ENCODE results near the gene TTC38. TPM values are rescaled to one million over a fixed set of nuclear protein-coding genes. Genes with fewer than 3 reads are reported as not detected.

TTC38 gene
- total RNA-seq, 1 experiment from 2014 or later, result 31.5 TPM

DNA sequence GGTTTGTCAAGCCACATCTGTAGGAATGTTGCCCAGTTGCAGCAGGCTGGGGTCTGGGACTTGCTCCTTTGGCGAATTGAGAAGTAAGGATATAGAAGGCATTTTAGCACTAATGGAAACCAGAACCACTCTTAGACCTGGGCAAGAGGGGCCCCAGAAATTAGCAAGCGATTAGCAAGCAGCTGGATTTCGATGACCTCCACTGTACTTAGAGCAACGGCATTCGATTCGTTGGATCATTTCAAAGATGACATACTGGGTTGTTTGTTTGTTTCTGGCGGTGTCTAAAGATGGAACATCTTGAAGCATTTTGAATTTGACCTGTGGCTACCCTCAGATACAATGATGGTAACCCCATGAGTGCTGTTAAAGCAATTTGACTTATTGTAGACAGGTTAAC lies 16.5 kb upstream of the TTC38 start:
- Mint-ChIP-seq H3K4me1 (peaks cover 8 to 16% of the 10 kb centered on the region in 2 experiments), H3K27me3 (ENCODE audit: low read depth) (peaks cover 16% of the 10 kb centered on the region), H3K4me3 (peak overlapping the region; percentile 73 to 82), H3K9me3 (peaks cover 0 to 10% of the 10 kb centered on the region in 2 experiments; a peak in 3 of 5 replicates), H3K36me3 (ENCODE audit: insufficient read depth in 1 of 3, low read depth in 3 of 3) (peaks cover 1 to 8% (median 7%) of the 10 kb centered on the region in 3 experiments; a peak in 3 of 7 replicates), H3K27ac (no peak overlapping the region)
- no peak overlapping the region for H2BK20ac ChIP-seq (ENCODE audit: low read depth, low read length, poor library complexity, severe bottlenecking)
- no peak overlapping the region for H2BK15ac ChIP-seq (ENCODE audit: low read depth, low read length)
- H3K27me3 ChIP-seq (ENCODE audit: insufficient read depth, low read length), result no peaks in the 10 kb centered on the region
- H2BK120ac ChIP-seq (ENCODE audit: low read depth, low read length, poor library complexity, severe bottlenecking), result no peak overlapping the region
- H3K4me2 ChIP-seq (ENCODE audit: insufficient read depth, insufficient read length, low read length), result peak overlapping the region; percentile 42
- H3K79me2 ChIP-seq (ENCODE audit: insufficient read depth, low read length), result no peaks in the 10 kb centered on the region
- peaks cover 7% of the 10 kb centered on the region for H3K23me2 ChIP-seq (ENCODE audit: insufficient read length, low read depth, low read length, poor library complexity, severe bottlenecking)
- no peak overlapping the region for H4K91ac ChIP-seq (ENCODE audit: insufficient read length, low read depth, low read length)
- no peak overlapping the region for H3K27ac ChIP-seq (ENCODE audit: insufficient read length, low read depth, low read length)
- TF ChIP-seq, protein P1, sequence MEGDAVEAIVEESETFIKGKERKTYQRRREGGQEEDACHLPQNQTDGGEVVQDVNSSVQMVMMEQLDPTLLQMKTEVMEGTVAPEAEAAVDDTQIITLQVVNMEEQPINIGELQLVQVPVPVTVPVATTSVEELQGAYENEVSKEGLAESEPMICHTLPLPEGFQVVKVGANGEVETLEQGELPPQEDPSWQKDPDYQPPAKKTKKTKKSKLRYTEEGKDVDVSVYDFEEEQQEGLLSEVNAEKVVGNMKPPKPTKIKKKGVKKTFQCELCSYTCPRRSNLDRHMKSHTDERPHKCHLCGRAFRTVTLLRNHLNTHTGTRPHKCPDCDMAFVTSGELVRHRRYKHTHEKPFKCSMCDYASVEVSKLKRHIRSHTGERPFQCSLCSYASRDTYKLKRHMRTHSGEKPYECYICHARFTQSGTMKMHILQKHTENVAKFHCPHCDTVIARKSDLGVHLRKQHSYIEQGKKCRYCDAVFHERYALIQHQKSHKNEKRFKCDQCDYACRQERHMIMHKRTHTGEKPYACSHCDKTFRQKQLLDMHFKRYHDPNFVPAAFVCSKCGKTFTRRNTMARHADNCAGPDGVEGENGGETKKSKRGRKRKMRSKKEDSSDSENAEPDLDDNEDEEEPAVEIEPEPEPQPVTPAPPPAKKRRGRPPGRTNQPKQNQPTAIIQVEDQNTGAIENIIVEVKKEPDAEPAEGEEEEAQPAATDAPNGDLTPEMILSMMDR (conservative IDR thresholded peaks at IDR 0.05), result no peak
- no peaks in the 10 kb centered on the region for H4K20me1 ChIP-seq (ENCODE audit: control insufficient read depth, insufficient read depth, insufficient read length)
- H2AK5ac ChIP-seq (ENCODE audit: insufficient read length, low read length), result no peak overlapping the region
- H4K8ac ChIP-seq (replicated peaks; ENCODE audit: insufficient read length, low read depth, low read length), result no peak overlapping the region
- H3K4me1 ChIP-seq (ENCODE audit: insufficient read depth, low read length), result no peaks in the 10 kb centered on the region
- H3K9ac ChIP-seq (ENCODE audit: extremely low read depth, insufficient read length, low read length), result no peak overlapping the region
- no peak overlapping the region for H2BK5ac ChIP-seq (ENCODE audit: insufficient read length, low read length)
- H3K4ac ChIP-seq (ENCODE audit: low read depth, low read length), result no peak overlapping the region
- no peak overlapping the region for H4K5ac ChIP-seq (ENCODE audit: insufficient read length, low read depth, low read length)
- H2AFZ ChIP-seq (ENCODE audit: low read length), result no peak overlapping the region
- no peak overlapping the region for H3K23ac ChIP-seq (ENCODE audit: insufficient read length, low read depth, low read length)
- H3K18ac ChIP-seq (ENCODE audit: insufficient read length, low read depth, low read length), result no peak overlapping the region
- no peaks in the 10 kb centered on the region for H3K9me3 ChIP-seq (ENCODE audit: control insufficient read depth, low read depth, low read length)
- no peak overlapping the region for H3K14ac ChIP-seq (ENCODE audit: insufficient read depth, low read length)
- H3K79me1 ChIP-seq (ENCODE audit: insufficient read depth, low read depth, low read length, poor library complexity, severe bottlenecking), result no peaks in the 10 kb centered on the region
- H2BK12ac ChIP-seq (ENCODE audit: insufficient read length, low read depth, low read length), result no peak overlapping the region
- DNase-seq, result no peak
- no peak overlapping the region for H3K56ac ChIP-seq (ENCODE audit: insufficient read length, low read depth, low read length)
- H3T11ph ChIP-seq (ENCODE audit: low read length), result no peak overlapping the region
- no CpG with 5 or more reads among the region's 7 CpGs for WGBS (ENCODE audit: extremely low coverage, insufficient read length, low lambda C conversion rate)

Measured in H9 (cell line).